Stimulated activated CD4-positive, alpha-beta T cell treated with anti-CD3 and anti-CD28 coated beads, Interleukin-2, amount 100 ng/mL, for 4 hours (primary cell): ENCODE results near the gene PFDN6.
"Not testable (repeated sequence)": the region's sequence is repeated elsewhere in the genome, so short reads cannot be mapped to it uniquely, and the experiment has no call there.

ENCODE experiments used
- DNase-seq: peaks from one replicate; pipeline ENCODE4 v3.0.0-alpha.2; 2020; ENCODE audit warnings: low read depth

The PFDN6 gene

GRCh38 chr6:33273924-33274902, 15.2 kb upstream of the PFDN6 start:
- DNase-seq = no peak

DNA sequence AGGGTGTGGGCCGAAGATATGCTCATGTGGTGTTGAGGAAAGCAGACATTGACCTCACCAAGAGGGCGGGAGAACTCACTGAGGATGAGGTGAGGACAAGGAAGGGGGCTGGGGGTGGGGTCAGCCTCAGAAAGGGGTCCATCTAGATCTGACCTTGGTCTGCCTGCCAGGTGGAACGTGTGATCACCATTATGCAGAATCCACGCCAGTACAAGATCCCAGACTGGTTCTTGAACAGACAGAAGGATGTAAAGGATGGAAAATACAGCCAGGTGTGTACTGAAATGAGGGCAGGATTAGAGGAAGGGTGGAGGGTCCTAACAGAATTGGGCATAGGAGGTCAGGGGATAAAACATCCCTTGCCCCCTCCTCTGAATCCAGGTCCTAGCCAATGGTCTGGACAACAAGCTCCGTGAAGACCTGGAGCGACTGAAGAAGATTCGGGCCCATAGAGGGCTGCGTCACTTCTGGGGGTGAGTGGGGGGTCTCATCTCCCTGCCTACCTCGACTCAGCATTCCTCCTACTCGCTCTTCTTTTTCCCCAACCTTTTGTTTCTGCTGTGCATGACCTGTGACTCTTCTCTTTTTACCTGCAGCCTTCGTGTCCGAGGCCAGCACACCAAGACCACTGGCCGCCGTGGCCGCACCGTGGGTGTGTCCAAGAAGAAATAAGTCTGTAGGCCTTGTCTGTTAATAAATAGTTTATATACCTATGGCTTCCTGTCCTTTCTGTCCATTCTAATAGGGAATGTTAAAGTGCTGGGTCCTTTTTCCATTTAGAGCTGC, 13.4 kb upstream of the PFDN6 start:
- not testable (repeated sequence) for DNase-seq

GRCh38 chr6:33276581-33276863, 12.9 kb upstream of the PFDN6 start:
- DNase-seq = no peak

DNA sequence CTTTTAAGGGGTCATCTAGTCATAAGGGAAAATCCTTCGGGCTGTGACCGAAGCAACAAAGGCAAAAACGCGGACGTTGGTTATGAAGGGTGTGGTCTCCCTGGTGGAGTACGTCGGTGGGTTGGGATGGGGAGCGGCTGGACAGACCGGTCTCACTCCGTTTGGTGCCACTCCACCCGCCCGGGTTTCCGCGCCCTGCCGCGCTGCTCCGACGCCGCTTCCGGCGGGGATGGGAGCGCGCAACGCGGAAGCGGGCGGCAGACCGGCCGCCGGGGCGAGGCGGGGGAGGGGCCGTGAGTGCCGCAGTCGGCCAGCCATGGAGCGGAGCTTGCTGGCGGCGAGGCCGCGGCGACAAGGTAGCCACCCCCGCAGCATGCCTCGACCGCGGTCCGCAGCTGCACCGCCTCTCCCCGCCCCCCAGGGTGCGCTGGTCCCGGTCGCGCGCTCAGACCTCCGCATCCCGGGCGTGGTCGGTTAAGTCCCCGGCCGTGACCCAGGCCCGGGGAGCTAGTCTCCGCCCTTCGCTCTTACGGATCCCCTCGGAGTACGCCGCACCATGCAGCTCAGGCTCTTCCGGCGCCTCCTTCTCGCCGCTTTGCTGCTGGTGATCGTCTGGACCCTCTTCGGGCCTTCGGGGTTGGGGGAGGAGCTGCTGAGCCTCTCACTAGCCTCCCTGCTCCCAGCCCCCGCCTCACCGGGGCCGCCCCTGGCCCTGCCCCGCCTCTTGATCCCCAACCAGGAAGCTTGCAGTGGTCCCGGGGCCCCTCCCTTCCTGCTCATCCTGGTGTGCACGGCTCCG, 12.3 kb upstream of the PFDN6 start, which contains the start of gene B3GALT4:
TSS of gene B3GALT4 (plus strand) at position 260 of the 799 bp plus-strand sequence. CDS start at position 557, 297 bp downstream.
- DNase-seq = peak; percentile 48

- no peak for DNase-seq
Measured at GRCh38 chr6:33277663-33278391, 11.6 kb upstream of the PFDN6 start.

GRCh38 chr6:33278392-33278741, 11.0 kb upstream of the PFDN6 start:
- DNase-seq = no peak

- no peak for DNase-seq
Measured at GRCh38 chr6:33278810-33279209, 10.6 kb upstream of the PFDN6 start.

DNA sequence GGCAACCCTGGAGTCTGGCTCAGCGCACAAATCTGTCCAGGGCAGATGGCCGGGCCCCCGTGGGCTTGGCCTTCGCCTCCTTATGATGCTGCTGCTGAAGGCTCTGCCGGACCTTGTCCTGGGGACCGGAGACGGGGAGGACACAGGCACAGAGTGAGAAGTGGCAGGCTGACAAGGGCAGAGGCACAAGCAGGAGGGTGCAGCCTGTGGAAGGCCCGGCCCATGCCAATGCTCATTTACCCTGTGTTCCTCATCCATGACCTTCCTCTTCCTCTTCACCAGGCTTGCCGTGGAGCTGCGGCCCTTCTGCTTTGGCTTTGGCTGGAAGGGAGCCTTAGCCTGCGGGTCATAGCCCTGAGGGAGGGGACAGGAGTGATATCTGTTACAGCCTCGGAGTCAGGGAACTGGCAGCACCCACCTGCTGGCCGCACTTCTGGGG, 10.1 kb upstream of the PFDN6 start:
- no peak for DNase-seq

- no peak for DNase-seq
Measured at GRCh38 chr6:33279971-33280511, 9.4 kb upstream of the PFDN6 start.

- no peak for DNase-seq
Measured at GRCh38 chr6:33280539-33280938, 8.9 kb upstream of the PFDN6 start.

GRCh38 chr6:33285214-33285613, 4.2 kb upstream of the PFDN6 start:
- DNase-seq = not testable (repeated sequence)

DNA sequence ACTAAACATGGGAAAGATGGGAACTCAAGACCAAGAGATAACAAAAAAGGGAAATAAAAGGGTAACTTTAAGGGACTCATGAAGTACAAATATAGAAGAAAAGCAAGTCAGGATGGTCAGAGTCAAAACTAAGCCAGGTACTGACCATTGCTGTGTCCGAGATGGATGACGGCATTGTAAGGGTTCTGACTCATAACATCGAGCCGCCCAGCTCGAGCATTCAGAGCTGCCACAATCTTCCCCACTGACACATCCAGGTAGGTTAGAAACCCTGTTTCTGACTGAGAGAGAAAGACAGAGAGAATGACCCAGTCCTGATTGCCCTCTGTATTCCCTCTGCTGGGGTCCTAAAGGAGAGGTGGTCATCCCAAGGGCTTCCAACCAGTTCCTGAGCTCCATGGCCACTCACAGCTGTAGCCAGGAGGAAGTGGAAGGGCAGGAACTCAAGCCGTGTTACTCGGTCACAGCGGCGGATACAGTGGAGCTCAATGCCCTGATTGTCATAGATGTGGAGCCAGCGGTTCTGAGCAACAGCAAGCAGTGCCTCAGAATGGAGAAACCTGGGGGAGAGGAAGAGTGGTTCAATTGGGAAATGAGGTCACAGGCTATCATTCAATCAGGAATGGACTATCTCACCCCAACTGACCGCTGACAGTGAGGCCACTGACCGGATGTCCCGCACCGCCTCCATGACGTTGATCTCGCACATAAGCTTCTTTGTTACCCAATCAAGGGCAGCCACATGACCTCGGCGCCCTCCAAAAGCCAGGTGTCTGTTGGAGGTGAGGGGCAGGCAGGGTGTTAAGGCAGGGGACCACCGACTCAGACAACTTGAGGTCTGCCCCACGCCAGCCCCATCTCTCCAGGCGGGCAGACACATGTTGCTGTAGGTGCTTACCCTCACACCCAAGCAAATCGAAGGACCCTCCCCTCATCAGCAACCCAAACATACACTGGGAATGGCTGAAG, 2.2 kb upstream of the PFDN6 start:
- no peak for DNase-seq

- DNase-seq = no peak
Measured at GRCh38 chr6:33288141-33288920, 1.1 kb upstream of the PFDN6 start.

- DNase-seq = no peak
Measured at GRCh38 chr6:33289784-33290315, 449 bp downstream of the PFDN6 start.

DNA sequence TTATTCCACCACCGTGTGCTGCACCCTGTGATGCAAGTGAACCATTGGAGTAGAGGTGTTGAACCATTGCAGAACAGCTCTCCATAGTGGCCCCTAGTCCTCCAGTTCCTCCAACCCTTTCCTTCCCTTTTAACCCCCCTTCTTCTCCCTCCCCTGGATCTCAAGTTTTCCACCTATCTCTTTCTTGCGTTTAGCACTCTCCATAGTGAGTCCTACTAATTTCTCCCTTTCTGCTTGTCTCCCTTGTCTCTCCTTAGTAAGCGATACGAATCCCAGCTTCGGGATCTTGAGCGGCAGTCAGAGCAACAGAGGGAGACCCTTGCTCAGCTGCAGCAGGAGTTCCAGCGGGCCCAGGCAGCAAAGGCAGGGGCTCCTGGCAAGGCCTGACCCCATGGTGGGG, 1.1 kb downstream of the PFDN6 start:
- no peak for DNase-seq

GRCh38 chr6:33292996-33293682, 3.7 kb downstream of the PFDN6 start:
- DNase-seq = no peak

DNA sequence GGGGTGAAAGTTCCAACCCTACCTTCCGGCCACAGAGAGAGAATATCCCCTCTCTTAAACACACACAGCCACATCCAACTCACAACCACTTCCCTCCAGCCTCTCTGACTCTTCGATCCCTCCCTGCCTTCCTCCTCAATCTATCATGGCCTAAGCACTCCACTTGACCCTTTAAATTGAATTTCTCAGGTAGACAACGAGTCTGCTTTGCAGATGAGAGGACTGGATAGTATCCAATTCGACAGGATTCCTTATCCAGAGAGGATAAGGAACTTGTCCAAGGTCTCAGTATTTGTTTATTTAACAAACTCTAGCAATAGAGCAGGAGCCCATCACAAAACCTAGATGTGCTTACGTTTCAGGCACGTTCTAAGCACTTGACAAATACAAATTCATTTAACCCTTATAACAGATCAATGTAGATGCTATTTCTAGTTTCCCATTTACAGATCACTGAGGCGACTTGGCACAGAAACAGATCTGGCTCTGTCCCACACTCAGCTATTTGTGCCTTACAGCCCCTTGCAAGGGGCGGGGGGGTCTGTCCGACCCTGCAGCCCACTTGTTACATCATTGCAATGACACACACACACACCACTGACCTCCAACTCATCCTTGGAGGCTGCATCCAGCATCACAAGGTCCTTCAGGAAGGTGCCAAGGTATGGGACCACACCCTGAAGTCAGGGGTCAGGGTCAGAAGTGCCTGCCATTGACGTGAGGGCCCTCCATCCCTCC, 4.9 kb downstream of the PFDN6 start:
- DNase-seq = no peak
